Ascending aorta (tissue), 2 donors: Measurements from ENCODE around the gene ANKRD42. TPM values are rescaled to one million over a fixed set of nuclear protein-coding genes. Genes with fewer than 3 reads are reported as not detected.
A peak's percentile ranks its signal among the peaks of the same experiment; 100 is the strongest.

Experiments
- DNase-seq, 2 donors: peaks; one replicate each; pipeline ENCODE4 v3.0.0-alpha.2; 2019; ENCODE audit warnings: low spot score in 2 of 2
- H3K27ac ChIP-seq, 2 donors: fragments of 200-600 bp; sonication (generic); one replicate each; pipeline ENCODE4 v1.5.1; 2016 to 2017; ENCODE audit warnings: mild to moderate bottlenecking in 1 of 2
- H3K27me3 ChIP-seq: fragments of 200-600 bp; sonication (generic); one replicate; pipeline ENCODE4 v1.5.1; 2017
- H3K36me3 ChIP-seq, 2 donors: fragments of 200-600 bp; sonication (generic); one replicate each; pipeline ENCODE4 v1.5.1; 2016
- H3K4me1 ChIP-seq, 2 donors: fragments of 200-600 bp; sonication (generic); one replicate each; pipeline ENCODE4 v1.5.1; 2016 to 2017; ENCODE audit warnings: mild to moderate bottlenecking in 1 of 2
- H3K4me3 ChIP-seq, 2 donors: fragments of 200-600 bp; sonication (generic); one replicate each; pipeline ENCODE4 v1.5.1; 2016 to 2017; ENCODE audit warnings: mild to moderate bottlenecking in 1 of 2
- H3K9me3 ChIP-seq, 2 donors: fragments of 200-600 bp; sonication (generic); one replicate each; pipeline ENCODE4 v1.5.1; 2016
- intact Hi-C: fragments of 100-400 bp; cut with DNase I; formaldehyde crosslinking; loops from one replicate; pipeline ENCODE4 v1.15.1; 2023
- total RNA-seq: library from RNA; depleted of rRNA; stranded (reverse); fragments of >200 nt; gene quantifications from one replicate; pipeline ENCODE4 v1.1.0, GENCODE V29; 2016
- TF ChIP-seq, protein P1 (sequence below), 3 experiments: fragments of 200-600 bp in 2 of 3; fragments of 450-650 bp in 1 of 3; sonication (generic) in 2 of 3; IDR thresholded peaks; one replicate each; pipeline ENCODE4 v1.5.1; 2016 to 2019; ENCODE audit warnings: antibody characterized with exemption in 3 of 3, mild to moderate bottlenecking in 1 of 3, moderate library complexity in 1 of 3

Gene ANKRD42
- total RNA-seq, 1 donor from 2014 or later, result 25.1 TPM

DNA sequence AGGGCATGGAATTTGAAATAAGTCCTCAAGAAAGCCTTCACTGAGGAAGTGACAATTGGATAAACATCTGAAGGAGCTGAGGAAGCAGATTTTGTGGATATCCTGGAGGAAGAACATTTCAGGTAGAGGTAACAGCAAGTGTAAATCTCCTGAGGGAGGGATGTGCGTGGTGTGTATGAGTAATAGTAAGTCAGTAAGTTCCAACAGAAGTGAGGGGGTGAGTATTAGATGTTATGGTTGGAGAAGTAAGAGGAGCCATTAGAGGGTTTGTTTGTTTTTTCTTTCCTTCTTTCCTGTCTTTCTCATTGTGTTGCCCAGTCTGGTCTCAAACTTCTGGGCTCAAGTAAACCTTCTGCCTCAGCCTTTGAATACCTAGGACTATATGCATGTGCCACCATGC, 29.0 kb downstream of the ANKRD42 start:
- H3K4me3 ChIP-seq, result no peak overlapping the region
- TF ChIP-seq, protein P1, sequence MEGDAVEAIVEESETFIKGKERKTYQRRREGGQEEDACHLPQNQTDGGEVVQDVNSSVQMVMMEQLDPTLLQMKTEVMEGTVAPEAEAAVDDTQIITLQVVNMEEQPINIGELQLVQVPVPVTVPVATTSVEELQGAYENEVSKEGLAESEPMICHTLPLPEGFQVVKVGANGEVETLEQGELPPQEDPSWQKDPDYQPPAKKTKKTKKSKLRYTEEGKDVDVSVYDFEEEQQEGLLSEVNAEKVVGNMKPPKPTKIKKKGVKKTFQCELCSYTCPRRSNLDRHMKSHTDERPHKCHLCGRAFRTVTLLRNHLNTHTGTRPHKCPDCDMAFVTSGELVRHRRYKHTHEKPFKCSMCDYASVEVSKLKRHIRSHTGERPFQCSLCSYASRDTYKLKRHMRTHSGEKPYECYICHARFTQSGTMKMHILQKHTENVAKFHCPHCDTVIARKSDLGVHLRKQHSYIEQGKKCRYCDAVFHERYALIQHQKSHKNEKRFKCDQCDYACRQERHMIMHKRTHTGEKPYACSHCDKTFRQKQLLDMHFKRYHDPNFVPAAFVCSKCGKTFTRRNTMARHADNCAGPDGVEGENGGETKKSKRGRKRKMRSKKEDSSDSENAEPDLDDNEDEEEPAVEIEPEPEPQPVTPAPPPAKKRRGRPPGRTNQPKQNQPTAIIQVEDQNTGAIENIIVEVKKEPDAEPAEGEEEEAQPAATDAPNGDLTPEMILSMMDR (IDR thresholded peaks at IDR 0.05), result no peak
- intact Hi-C loops, result no loop called here
- H3K27ac ChIP-seq, result no peak overlapping the region
- DNase-seq, result no peak
- no peaks in the 10 kb centered on the region for H3K4me1 ChIP-seq
- no peaks in the 10 kb centered on the region for H3K9me3 ChIP-seq
- no peaks in the 10 kb centered on the region for H3K27me3 ChIP-seq
- H3K36me3 ChIP-seq, result no peaks in the 10 kb centered on the region

DNA sequence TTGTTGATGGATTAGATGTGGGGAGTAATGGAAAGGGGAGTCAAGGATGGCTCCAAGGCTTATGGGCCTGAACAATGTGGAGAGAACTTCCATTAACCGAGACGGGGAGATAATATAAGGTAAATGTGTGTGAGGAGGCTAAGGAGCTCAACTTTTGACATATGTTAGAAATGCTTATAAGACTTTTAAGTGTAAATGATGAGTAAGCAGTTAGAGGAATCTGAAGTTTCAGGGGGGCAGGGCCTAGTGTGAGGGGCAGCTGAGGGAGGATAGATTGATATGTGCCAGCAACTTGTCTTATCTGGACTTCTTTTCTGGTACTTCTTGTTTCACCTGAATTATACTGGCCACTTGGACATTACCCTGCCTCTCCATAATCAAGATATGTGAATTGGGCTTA, 29.9 kb downstream of the ANKRD42 start:
- Histone ChIP-seq H3K9me3 (no peaks in the 10 kb centered on the region), H3K27ac (no peak overlapping the region), H3K4me3 (no peak overlapping the region), H3K4me1 (no peaks in the 10 kb centered on the region), H3K36me3 (no peaks in the 10 kb centered on the region), H3K27me3 (no peaks in the 10 kb centered on the region)
- intact Hi-C loops, result no loop called here
- DNase-seq, result no peak
- TF ChIP-seq, protein P1 (IDR thresholded peaks at IDR 0.05), result no peak

DNA sequence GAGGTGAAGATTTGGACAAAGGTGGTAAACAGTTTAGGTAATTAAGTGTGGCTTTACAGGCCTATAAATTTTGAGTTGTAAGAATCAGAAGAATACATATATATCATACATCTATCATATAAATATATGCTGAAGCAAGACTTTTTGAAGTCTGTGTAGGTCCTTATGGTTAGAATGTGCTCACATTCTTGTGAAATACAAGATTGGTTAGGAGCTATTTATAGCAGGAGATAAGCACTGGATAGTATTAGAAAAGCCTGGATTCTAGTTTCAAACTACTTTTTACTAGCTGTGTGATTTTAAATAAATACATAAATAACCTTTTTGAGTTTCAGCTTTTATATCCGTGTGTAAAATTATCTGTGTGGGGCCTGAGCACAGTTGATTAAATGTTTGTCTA, 42.3 kb downstream of the ANKRD42 start:
- no peak for DNase-seq
- Histone ChIP-seq H3K4me3 (no peak overlapping the region), H3K27ac (no peak overlapping the region), H3K27me3 (no peaks in the 10 kb centered on the region), H3K4me1 (no peaks in the 10 kb centered on the region), H3K9me3 (no peaks in the 10 kb centered on the region), H3K36me3 (no peaks in the 10 kb centered on the region)
- intact Hi-C loops, result no loop called here
- TF ChIP-seq, protein P1 (IDR thresholded peaks at IDR 0.05), result no peak

DNA sequence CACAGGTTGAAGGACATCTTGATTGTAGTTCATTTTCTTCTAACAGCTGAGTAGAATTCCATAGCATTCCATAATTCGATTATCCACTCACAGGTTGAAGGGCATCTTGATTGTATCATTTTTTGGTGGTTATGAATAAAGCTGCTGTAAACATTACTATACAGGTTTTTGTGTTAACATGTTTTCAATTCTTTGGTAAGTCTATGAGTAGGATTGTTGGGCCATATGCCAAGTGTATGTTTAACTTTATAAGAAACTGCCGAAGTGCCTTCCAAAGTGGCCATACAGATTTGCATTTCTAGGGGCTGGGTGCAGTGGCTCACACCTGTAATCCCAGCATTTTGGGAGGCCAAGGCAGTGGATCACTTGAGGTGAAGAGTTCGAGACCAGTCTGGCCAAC, 44.6 kb downstream of the ANKRD42 start:
- no peaks in the 10 kb centered on the region for H3K36me3 ChIP-seq
- intact Hi-C loops, result no loop called here
- no peak overlapping the region for H3K27ac ChIP-seq
- H3K4me3 ChIP-seq, result no peak overlapping the region
- no peaks in the 10 kb centered on the region for H3K9me3 ChIP-seq
- TF ChIP-seq, protein P1 (IDR thresholded peaks at IDR 0.05), result no peak
- no peaks in the 10 kb centered on the region for H3K27me3 ChIP-seq
- no peaks in the 10 kb centered on the region for H3K4me1 ChIP-seq
- DNase-seq, result no peak

DNA sequence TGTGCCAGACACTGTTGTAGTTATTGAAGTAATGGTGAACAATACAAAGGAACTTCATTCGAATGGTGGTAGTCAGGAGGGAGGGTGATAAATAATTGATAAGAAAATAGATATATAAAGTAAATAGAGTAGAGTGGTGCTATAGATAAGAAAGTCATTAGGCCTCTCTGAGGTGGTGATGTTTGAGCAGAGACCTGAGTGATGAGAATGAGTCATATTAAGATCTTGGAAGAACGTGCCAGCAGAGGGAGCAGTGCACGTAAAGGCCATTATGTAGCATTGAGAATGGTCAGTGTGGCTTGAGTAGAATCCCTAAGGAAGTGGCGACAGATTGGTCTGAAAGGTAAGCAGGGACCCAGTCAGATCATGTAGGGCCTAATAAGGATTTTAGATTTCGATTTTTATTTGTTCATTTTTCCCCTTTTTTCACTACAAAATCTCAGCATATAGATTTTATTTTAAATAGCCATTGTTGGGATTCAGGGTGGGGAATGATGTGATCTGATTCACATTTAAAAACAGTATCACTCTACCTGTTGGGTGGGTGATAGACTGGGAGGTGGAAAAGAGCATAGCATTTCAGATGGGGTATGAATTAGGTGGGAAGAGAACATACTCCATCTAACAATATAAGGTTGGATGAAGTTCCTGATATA, 47.9 kb downstream of the ANKRD42 start:
- no peak for DNase-seq
- Histone ChIP-seq H3K4me3 (no peak overlapping the region), H3K9me3 (no peaks in the 10 kb centered on the region), H3K4me1 (no peaks in the 10 kb centered on the region), H3K27me3 (no peaks in the 10 kb centered on the region), H3K36me3 (peaks cover 0 to 10% of the 10 kb centered on the region in 2 donors), H3K27ac (no peak overlapping the region)
- TF ChIP-seq, protein P1 (IDR thresholded peaks at IDR 0.05), result peak in 2 of 3 experiments; percentile 20 to 43
- intact Hi-C loops, result no loop called here

DNA sequence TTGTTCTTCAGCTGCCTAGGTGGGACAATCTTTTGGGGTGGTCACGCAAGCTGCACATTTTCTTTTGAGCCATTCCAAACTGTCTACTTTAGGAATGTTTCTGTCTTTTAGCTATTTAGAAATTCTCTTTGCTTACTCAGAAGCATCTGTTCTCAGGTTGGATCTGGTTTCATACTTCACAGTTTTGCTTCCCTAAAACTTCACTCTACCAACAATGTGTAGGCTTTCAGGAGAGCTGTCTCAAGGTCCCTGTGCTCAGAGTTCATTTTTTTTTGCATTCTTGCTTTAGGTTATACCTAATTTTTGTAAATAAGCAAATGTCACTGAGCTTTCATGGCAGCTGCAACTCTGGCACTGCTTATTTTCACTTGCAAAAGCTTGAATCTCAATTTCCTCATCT, 55.9 kb downstream of the ANKRD42 start:
- H3K27ac ChIP-seq, result no peak overlapping the region
- no peaks in the 10 kb centered on the region for H3K27me3 ChIP-seq
- intact Hi-C loops, result no loop called here
- H3K9me3 ChIP-seq, result no peaks in the 10 kb centered on the region
- TF ChIP-seq, protein P1 (IDR thresholded peaks at IDR 0.05), result no peak
- H3K4me3 ChIP-seq, result no peak overlapping the region
- H3K36me3 ChIP-seq, result peaks cover 0 to 10% of the 10 kb centered on the region in 2 donors
- DNase-seq, result no peak
- peaks cover 0 to 7% of the 10 kb centered on the region in 2 donors for H3K4me1 ChIP-seq
